ENCODE measurements around the gene DOCK2. TPM values are rescaled to one million over a fixed set of nuclear protein-coding genes. Genes with fewer than 3 reads are reported as not detected.

Gene DOCK2
- total RNA-seq, 1 experiment from 2014 or later, result 1.4 TPM

- H3K4me1 ChIP-seq (ENCODE audit: control insufficient read depth, insufficient read depth, low read length), result no peaks in the 10 kb centered on the region
- no peaks in the 10 kb centered on the region for H3K9me3 ChIP-seq (ENCODE audit: control insufficient read depth, insufficient read depth, low read depth, low read length)
- ATAC-seq (peak; percentile 83; the same call in 1 of the 2 replicates), DNase-seq (ENCODE audit: low read depth, low spot score) (peak; percentile 36)
- no TSS peak for BruUV-seq (replicated peaks)
- no peak overlapping the region for H3K27ac ChIP-seq (ENCODE audit: low read length)
- no peaks in the 10 kb centered on the region for H3K36me3 ChIP-seq (ENCODE audit: control insufficient read depth, insufficient read depth, low read length)
- intact Hi-C loops (cut with micrococcal nuclease; ENCODE audit: unreplicated experiment), result no loop called here
- H3K4me3 ChIP-seq (ENCODE audit: low read depth in 2 of 2, low read length in 2 of 2), result no peak overlapping the region
- TF ChIP-seq SIN3A (IDR thresholded peaks at IDR 0.05; ENCODE audit: borderline replicate concordance, insufficient read depth, low read depth, low read length) (no peak), POLR2AphosphoS5 (IDR thresholded peaks at IDR 0.05; ENCODE audit: low read depth, low read length) (no peak), TCF7L2 (IDR thresholded peaks at IDR 0.05; ENCODE audit: low read depth, low read length) (no peak)
- TF ChIP-seq, protein P1, sequence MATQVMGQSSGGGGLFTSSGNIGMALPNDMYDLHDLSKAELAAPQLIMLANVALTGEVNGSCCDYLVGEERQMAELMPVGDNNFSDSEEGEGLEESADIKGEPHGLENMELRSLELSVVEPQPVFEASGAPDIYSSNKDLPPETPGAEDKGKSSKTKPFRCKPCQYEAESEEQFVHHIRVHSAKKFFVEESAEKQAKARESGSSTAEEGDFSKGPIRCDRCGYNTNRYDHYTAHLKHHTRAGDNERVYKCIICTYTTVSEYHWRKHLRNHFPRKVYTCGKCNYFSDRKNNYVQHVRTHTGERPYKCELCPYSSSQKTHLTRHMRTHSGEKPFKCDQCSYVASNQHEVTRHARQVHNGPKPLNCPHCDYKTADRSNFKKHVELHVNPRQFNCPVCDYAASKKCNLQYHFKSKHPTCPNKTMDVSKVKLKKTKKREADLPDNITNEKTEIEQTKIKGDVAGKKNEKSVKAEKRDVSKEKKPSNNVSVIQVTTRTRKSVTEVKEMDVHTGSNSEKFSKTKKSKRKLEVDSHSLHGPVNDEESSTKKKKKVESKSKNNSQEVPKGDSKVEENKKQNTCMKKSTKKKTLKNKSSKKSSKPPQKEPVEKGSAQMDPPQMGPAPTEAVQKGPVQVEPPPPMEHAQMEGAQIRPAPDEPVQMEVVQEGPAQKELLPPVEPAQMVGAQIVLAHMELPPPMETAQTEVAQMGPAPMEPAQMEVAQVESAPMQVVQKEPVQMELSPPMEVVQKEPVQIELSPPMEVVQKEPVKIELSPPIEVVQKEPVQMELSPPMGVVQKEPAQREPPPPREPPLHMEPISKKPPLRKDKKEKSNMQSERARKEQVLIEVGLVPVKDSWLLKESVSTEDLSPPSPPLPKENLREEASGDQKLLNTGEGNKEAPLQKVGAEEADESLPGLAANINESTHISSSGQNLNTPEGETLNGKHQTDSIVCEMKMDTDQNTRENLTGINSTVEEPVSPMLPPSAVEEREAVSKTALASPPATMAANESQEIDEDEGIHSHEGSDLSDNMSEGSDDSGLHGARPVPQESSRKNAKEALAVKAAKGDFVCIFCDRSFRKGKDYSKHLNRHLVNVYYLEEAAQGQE (IDR thresholded peaks at IDR 0.05; ENCODE audit: insufficient read depth in 1 of 2, low read depth in 2 of 2, low read length in 1 of 2), result no peak
- TF ChIP-seq, protein P2, sequence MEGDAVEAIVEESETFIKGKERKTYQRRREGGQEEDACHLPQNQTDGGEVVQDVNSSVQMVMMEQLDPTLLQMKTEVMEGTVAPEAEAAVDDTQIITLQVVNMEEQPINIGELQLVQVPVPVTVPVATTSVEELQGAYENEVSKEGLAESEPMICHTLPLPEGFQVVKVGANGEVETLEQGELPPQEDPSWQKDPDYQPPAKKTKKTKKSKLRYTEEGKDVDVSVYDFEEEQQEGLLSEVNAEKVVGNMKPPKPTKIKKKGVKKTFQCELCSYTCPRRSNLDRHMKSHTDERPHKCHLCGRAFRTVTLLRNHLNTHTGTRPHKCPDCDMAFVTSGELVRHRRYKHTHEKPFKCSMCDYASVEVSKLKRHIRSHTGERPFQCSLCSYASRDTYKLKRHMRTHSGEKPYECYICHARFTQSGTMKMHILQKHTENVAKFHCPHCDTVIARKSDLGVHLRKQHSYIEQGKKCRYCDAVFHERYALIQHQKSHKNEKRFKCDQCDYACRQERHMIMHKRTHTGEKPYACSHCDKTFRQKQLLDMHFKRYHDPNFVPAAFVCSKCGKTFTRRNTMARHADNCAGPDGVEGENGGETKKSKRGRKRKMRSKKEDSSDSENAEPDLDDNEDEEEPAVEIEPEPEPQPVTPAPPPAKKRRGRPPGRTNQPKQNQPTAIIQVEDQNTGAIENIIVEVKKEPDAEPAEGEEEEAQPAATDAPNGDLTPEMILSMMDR (IDR thresholded peaks at IDR 0.05), result no peak
- in situ Hi-C loops (cut with HindIII; ENCODE audit: low pct_unique_long_range_greater_than_20kb, low sequenced_read_pairs), result no loop called here
- no peaks in the 10 kb centered on the region for H3K27me3 ChIP-seq (ENCODE audit: control insufficient read depth, insufficient read depth, low read length)
- CTCF ChIA-PET, result no interaction called here
- POLR2A ChIA-PET, result no interaction called here
These were observed 219.5 kb downstream of the DOCK2 start for GRCh38 chr5:169856571-169856970.

DNA sequence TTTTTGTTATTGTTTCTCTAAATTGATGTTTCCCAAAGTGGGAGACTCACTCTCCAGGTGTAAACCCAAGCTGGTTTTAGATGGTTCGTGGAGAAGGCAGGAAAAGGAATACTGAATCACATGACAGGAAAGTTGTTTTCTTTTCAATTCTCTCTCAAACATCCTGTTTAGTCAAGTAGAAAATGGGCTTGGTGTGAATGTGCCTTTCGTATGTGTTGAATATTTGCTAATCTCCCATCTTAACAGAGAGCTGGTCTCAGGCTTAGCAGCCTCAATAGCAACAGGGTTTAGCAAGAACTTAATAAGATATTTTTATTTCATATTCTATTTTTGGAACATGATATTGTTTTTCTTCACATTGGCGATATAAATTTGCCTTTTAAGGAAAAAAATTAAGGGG is 223.5 kb downstream of the DOCK2 start:
- no peaks in the 10 kb centered on the region for H3K36me3 ChIP-seq (ENCODE audit: control insufficient read depth, insufficient read depth, low read length)
- in situ Hi-C loops (cut with HindIII; ENCODE audit: low pct_unique_long_range_greater_than_20kb, low sequenced_read_pairs), result no loop called here
- H3K27ac ChIP-seq (ENCODE audit: low read length), result no peak overlapping the region
- ChIA-PET POLR2A (no interaction called here), CTCF (no interaction called here)
- BruUV-seq (replicated peaks), result no TSS peak
- TF ChIP-seq TCF7L2 (IDR thresholded peaks at IDR 0.05; ENCODE audit: low read depth, low read length) (no peak), POLR2AphosphoS5 (IDR thresholded peaks at IDR 0.05; ENCODE audit: low read depth, low read length) (no peak), SIN3A (IDR thresholded peaks at IDR 0.05; ENCODE audit: borderline replicate concordance, insufficient read depth, low read depth, low read length) (no peak)
- TF ChIP-seq, protein P1 (IDR thresholded peaks at IDR 0.05; ENCODE audit: insufficient read depth in 1 of 2, low read depth in 2 of 2, low read length in 1 of 2), result no peak
- TF ChIP-seq, protein P2 (IDR thresholded peaks at IDR 0.05), result no peak
- H3K4me1 ChIP-seq (ENCODE audit: control insufficient read depth, insufficient read depth, low read length), result no peaks in the 10 kb centered on the region
- H3K27me3 ChIP-seq (ENCODE audit: control insufficient read depth, insufficient read depth, low read length), result no peaks in the 10 kb centered on the region
- no peak for ATAC-seq
- no peak for DNase-seq (ENCODE audit: low read depth, low spot score)
- H3K4me3 ChIP-seq (ENCODE audit: low read depth in 2 of 2, low read length in 2 of 2), result no peak overlapping the region
- intact Hi-C loops (cut with micrococcal nuclease; ENCODE audit: unreplicated experiment), result no loop called here
- H3K9me3 ChIP-seq (ENCODE audit: control insufficient read depth, insufficient read depth, low read depth, low read length), result no peaks in the 10 kb centered on the region
